Measurements from ENCODE around the gene RPS6KA1.

DNA sequence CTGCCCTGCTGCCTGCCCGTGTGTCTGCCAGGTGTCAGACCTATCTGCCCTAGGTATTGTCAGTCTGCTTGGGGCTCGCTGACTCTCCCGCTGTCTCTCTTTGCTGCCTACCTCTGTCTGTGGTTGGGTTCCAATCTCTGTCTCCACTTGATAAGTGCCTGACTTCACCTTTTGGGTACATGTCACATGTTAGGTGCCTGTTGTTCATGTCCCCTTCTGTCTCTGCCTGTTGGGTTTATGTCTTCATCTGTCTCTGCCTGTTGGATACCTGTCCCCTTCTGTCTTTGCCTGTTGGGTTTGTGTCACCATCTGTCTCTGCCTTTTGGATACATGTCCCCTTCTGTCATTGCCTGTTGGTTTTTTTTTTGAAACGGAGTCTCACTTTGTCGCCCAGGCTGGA lies 14.6 kb downstream of the RPS6KA1 start:
- TF ChIP-seq EP300 (IDR thresholded peaks at IDR 0.05; ENCODE audit: borderline replicate concordance in 1 of 2, low read depth in 2 of 2, low read length in 2 of 2) (no peak), ATF3 (IDR thresholded peaks at IDR 0.05; ENCODE audit: insufficient read depth, low read depth, low read length) (no peak), CTCF (IDR thresholded peaks at IDR 0.05; ENCODE audit: control extremely low read depth in 1 of 3, insufficient read depth in 1 of 3, low read depth in 1 of 3, low read length in 3 of 3) (no peak), POU5F1 (IDR thresholded peaks at IDR 0.05; ENCODE audit: low read depth, low read length) (no peak), SP1 (IDR thresholded peaks at IDR 0.05; ENCODE audit: low read depth, low read length) (no peak)

All from H1 (cell line).